SK-N-DZ (cell line): Measurements from ENCODE around the gene PRKG1.
"Not testable (repeated sequence)": the region's sequence is repeated elsewhere in the genome, so short reads cannot be mapped to it uniquely, and the experiment has no call there.

Experiments used
- DNase-seq: peaks from one replicate; pipeline ENCODE4 v3.0.0-alpha.2; 2015; ENCODE audit warnings: low spot score

PRKG1 gene

GRCh38 chr10:51502124-51502523 is 427.8 kb downstream of the PRKG1 start:
- DNase-seq, result no peak

GRCh38 chr10:51503378-51503777 is 429.1 kb downstream of the PRKG1 start:
- DNase-seq, result no peak

- no peak for DNase-seq
Observed at GRCh38 chr10:51507476-51507875, 433.2 kb downstream of the PRKG1 start.

- DNase-seq, result no peak
Observed at GRCh38 chr10:51508156-51508555, 433.9 kb downstream of the PRKG1 start.

GRCh38 chr10:51510231-51510630 is 435.9 kb downstream of the PRKG1 start:
- no peak for DNase-seq

- no peak for DNase-seq
Observed at GRCh38 chr10:51521605-51522004, 447.3 kb downstream of the PRKG1 start.

- DNase-seq, result no peak
Observed at GRCh38 chr10:51522858-51523257, 448.6 kb downstream of the PRKG1 start.

- no peak for DNase-seq
Observed at GRCh38 chr10:51523440-51523839, 449.2 kb downstream of the PRKG1 start.

- DNase-seq, result no peak
Observed at GRCh38 chr10:51524041-51524440, 449.8 kb downstream of the PRKG1 start.

- DNase-seq, result no peak
Observed at GRCh38 chr10:51527522-51528219, 453.4 kb downstream of the PRKG1 start.

GRCh38 chr10:51528527-51528926 is 454.2 kb downstream of the PRKG1 start:
- no peak for DNase-seq

GRCh38 chr10:51530541-51530940 is 456.3 kb downstream of the PRKG1 start:
- DNase-seq, result no peak

GRCh38 chr10:51532044-51532443 is 457.8 kb downstream of the PRKG1 start:
- DNase-seq, result no peak

GRCh38 chr10:51542853-51543252 is 468.6 kb downstream of the PRKG1 start:
- no peak for DNase-seq

- no peak for DNase-seq
Observed at GRCh38 chr10:51544933-51545332, 470.6 kb downstream of the PRKG1 start.

GRCh38 chr10:51547941-51548340 is 473.7 kb downstream of the PRKG1 start:
- no peak for DNase-seq

GRCh38 chr10:51552879-51553278 is 478.6 kb downstream of the PRKG1 start:
- DNase-seq, result no peak

GRCh38 chr10:51564896-51565510 is 490.7 kb downstream of the PRKG1 start:
- DNase-seq, result no peak

- no peak for DNase-seq
Observed at GRCh38 chr10:51567271-51567670, 493.0 kb downstream of the PRKG1 start.

GRCh38 chr10:51569467-51569866 is 495.2 kb downstream of the PRKG1 start:
- no peak for DNase-seq

- no peak for DNase-seq
Observed at GRCh38 chr10:51574248-51575048, 500.2 kb downstream of the PRKG1 start.

GRCh38 chr10:51581196-51581595 is 506.9 kb downstream of the PRKG1 start:
- not testable (repeated sequence) for DNase-seq

GRCh38 chr10:51583976-51584375 is 509.7 kb downstream of the PRKG1 start:
- no peak for DNase-seq
